K562 (cell line): Measurements from ENCODE around the gene MRPS18B. TPM values are rescaled to one million over a fixed set of nuclear protein-coding genes. Genes with fewer than 3 reads are reported as not detected.
A peak's percentile ranks its signal among the peaks of the same experiment; 100 is the strongest.

ENCODE experiments used
- ATAC-seq: fragments of 200-7000 bp; cut with Tn5 transposase; 3 replicates; pipeline ENCODE4 v1.9.1; 2020; ENCODE audit warnings: moderate library complexity
- BruUV-seq: library from RNA; stranded (reverse); fragments of 400-500 nt; replicated peaks from 2 replicates; lab custom pipeline; 2021; lab: Mats Ljungman, UMichigan
- CTCF ChIA-PET: fragments of 300-600 bp; formaldehyde crosslinking; extraction: SDS; loops from one replicate; lab custom pipeline; 2021; ENCODE audit warnings: low intra/inter-chr PET ratio; lab: Yijun Ruan, JAX
- POLR2A ChIA-PET: fragments of 300-600, 350-650 bp; sonication (Branson Sonifier 250); formaldehyde crosslinking; extraction: SDS; loops from one replicate; lab custom pipeline; 2021; ENCODE audit warnings: antibody characterized with exemption, inconsistent platforms; lab: Yijun Ruan, JAX
- DNase-seq, 4 experiments: peaks; one replicate each; pipeline versions ENCODE4 v3.0.0 to v3.0.0-alpha.2; 2011 to 2018; ENCODE audit warnings: low spot score in 3 of 4, mixed read lengths in 3 of 4; ENCODE audit errors: extremely low read depth in 1 of 4
- FAIRE-seq: peaks from 2 replicates; lab custom pipeline; 2011; peaks lifted over from hg19 to GRCh38; lab: Jason Lieb, UNC
- H2AFZ ChIP-seq: 2 replicates; pipeline ENCODE4 v1.6.0; 2011; ENCODE audit warnings: low read depth, low read length, control low read depth, inconsistent platforms
- H3K27ac ChIP-seq: fragments of 200-600 bp; 3 replicates; pipeline ENCODE4 v1.8.0; 2011; ENCODE audit warnings: low read depth, mild to moderate bottlenecking, control low read depth, inconsistent platforms, low read length, moderate library complexity, mixed read lengths; ENCODE audit errors: extremely low read depth
- H3K27me3 ChIP-seq, 2 experiments: fragments of 300-600 bp in 1 of 2; 2 replicates in 1 of 2; 3 replicates in 1 of 2; pipeline versions ENCODE4 v1.6.0 to v1.8.0; 2011; ENCODE audit warnings: inconsistent platforms in 2 of 2, low read length in 2 of 2, mild to moderate bottlenecking in 1 of 2, mixed read lengths in 1 of 2, moderate library complexity in 1 of 2; ENCODE audit not compliant: control insufficient read depth in 2 of 2, insufficient read depth in 2 of 2
- H3K36me3 ChIP-seq: fragments of 300-600 bp; 3 replicates; pipeline ENCODE4 v1.8.0; 2011; ENCODE audit warnings: mild to moderate bottlenecking, low read length, inconsistent platforms; ENCODE audit not compliant: control insufficient read depth, insufficient read depth
- H3K4me1 ChIP-seq, 2 experiments: fragments of 200-600 bp in 1 of 2; replicated peaks in 1 of 2; 2 replicates in 1 of 2; 3 replicates in 1 of 2; pipeline versions ENCODE4 v1.5.1 to v1.8.0; 2011; ENCODE audit warnings: inconsistent platforms in 2 of 2, low read length in 2 of 2, mild to moderate bottlenecking in 1 of 2, mixed read lengths in 1 of 2, moderate library complexity in 1 of 2; ENCODE audit not compliant: control insufficient read depth in 2 of 2, insufficient read depth in 2 of 2
- H3K4me2 ChIP-seq: 2 replicates; pipeline ENCODE4 v1.6.1; 2011; ENCODE audit warnings: low read length, control low read depth, inconsistent platforms, mixed read lengths; ENCODE audit not compliant: insufficient read depth
- H3K4me3 ChIP-seq: fragments of 200-600 bp; sonication (generic), shearing (Covaris generic); 2 replicates; pipeline ENCODE4 v1.5.1; 2016; ENCODE audit warnings: control low read depth, inconsistent platforms
- H3K79me2 ChIP-seq: fragments of 200-600 bp; 3 replicates; pipeline ENCODE4 v1.8.0; 2011; ENCODE audit warnings: low read length, inconsistent platforms; ENCODE audit not compliant: control insufficient read depth, insufficient read depth
- H3K9ac ChIP-seq, 2 experiments: 2 replicates each; pipeline versions ENCODE4 v1.6.0 to v1.6.1; 2011; ENCODE audit warnings: low read depth in 2 of 2, low read length in 2 of 2, control low read depth in 1 of 2, inconsistent platforms in 1 of 2, mild to moderate bottlenecking in 1 of 2, mixed read lengths in 1 of 2; ENCODE audit not compliant: insufficient read depth in 1 of 2
- H3K9me1 ChIP-seq: one replicate; pipeline ENCODE4 v1.6.0; 2011; ENCODE audit warnings: inconsistent platforms, mild to moderate bottlenecking, low read length, moderate library complexity; ENCODE audit not compliant: control insufficient read depth, insufficient read depth
- H3K9me3 ChIP-seq: replicated peaks from 2 replicates; pipeline ENCODE4 v1.5.1; 2011; ENCODE audit warnings: low read depth, low read length, inconsistent platforms; ENCODE audit not compliant: control insufficient read depth, insufficient read depth
- H4K20me1 ChIP-seq: replicated peaks from 2 replicates; pipeline ENCODE4 v1.6.1; 2011; ENCODE audit warnings: low read length, inconsistent platforms, mixed read lengths; ENCODE audit not compliant: control insufficient read depth, insufficient read depth
- GATAD2A ChIP-seq: fragments of 450-650 bp; IDR thresholded peaks from 2 replicates; pipeline ENCODE4 v1.6.1; 2017
- NCOA4 ChIP-seq: fragments of 450-650 bp; IDR thresholded peaks from 2 replicates; pipeline ENCODE4 v1.6.1; 2018; ENCODE audit warnings: mild to moderate bottlenecking; ENCODE audit not compliant: partially characterized antibody
- SAFB2 ChIP-seq: fragments of 200-400 bp; formaldehyde crosslinking; IDR thresholded peaks from 2 replicates; pipeline ENCODE4 v1.6.1; 2018; ENCODE audit warnings: borderline replicate concordance, low read length, low read depth, moderate library complexity; ENCODE audit not compliant: severe bottlenecking
- SOX6 ChIP-seq: fragments of 450-650 bp; IDR thresholded peaks from 2 replicates; pipeline ENCODE4 v1.6.1; 2014; ENCODE audit warnings: mild to moderate bottlenecking
- ZBTB8A ChIP-seq: fragments of 450-650 bp; IDR thresholded peaks from 2 replicates; pipeline ENCODE4 v1.6.1; 2018; ENCODE audit warnings: mild to moderate bottlenecking, moderate library complexity; ENCODE audit not compliant: partially characterized antibody
- ZNF354B ChIP-seq: fragments of 250-450 bp; sonication (Bioruptor Pico); IDR thresholded peaks from 2 replicates; pipeline ENCODE4 v1.4.0; 2020
- ZNF551 ChIP-seq: fragments of 250-450 bp; sonication (Bioruptor Pico); IDR thresholded peaks from 2 replicates; pipeline ENCODE4 v1.5.0; 2021; ENCODE audit warnings: mild to moderate bottlenecking, moderate library complexity
- ZNF583 ChIP-seq: fragments of 250-450 bp; sonication (Bioruptor Pico); IDR thresholded peaks from 2 replicates; pipeline ENCODE4 v1.4.0; 2020
- WGBS: fragments of 100-300 bp; shearing (Covaris generic); methylation state at CpG from one replicate; pipeline ENCODE4 v1.1.6; 2016; ENCODE audit warnings: low coverage, mixed read lengths; ENCODE audit not compliant: insufficient coverage; ENCODE audit errors: missing lambda C conversion rate; 5-methylcytosine and 5-hydroxymethylcytosine counted together
- in situ Hi-C: fragments of 300-500 bp; cut with MboI; formaldehyde crosslinking; loops from 4 replicates; pipeline ENCODE4 v1.15.0; 2018; ENCODE audit warnings: inconsistent platforms, mixed read lengths
- intact Hi-C: fragments of 100-400 bp; cut with micrococcal nuclease; formaldehyde crosslinking; loops from 2 replicates; pipeline ENCODE4 v1.14.2; 2022
- polyA plus RNA-seq, 8 experiments: library from polyadenylated mRNA; depleted of rRNA in 4 of 8; stranded (reverse) in 5 of 8; unstranded in 3 of 8; fragments of >200 nt; fragmentation: Nextera tagmentation in 2 of 8; fragmentation: Illumina TruSeq in 1 of 8; extraction: Ambion mirVana in 2 of 8; extraction: Trizol in 1 of 8; gene quantifications; 2 replicates each; pipeline versions ENCODE4 v1.2.1 to v1.2.3, GENCODE V29; 2011 to 2014; ENCODE audit warnings: inconsistent platforms in 1 of 8, missing spikeins in 1 of 8
- total RNA-seq, 7 experiments: library from RNA; depleted of rRNA in 6 of 7; stranded (reverse); fragments of >200 nt in 6 of 7; fragmentation: Illumina TruSeq in 2 of 7; extraction: Trizol in 2 of 7; gene quantifications; 2 replicates each; pipeline versions ENCODE4 v1.2.1 to v1.2.3, GENCODE V29; 2011 to 2021; ENCODE audit warnings: low replicate concordance in 1 of 7
- TF ChIP-seq, protein P1 (sequence below): fragments of 450-650 bp; formaldehyde crosslinking; IDR thresholded peaks from 2 replicates; pipeline ENCODE4 v1.4.0; 2022; ENCODE audit warnings: mild to moderate bottlenecking, moderate library complexity
- TF ChIP-seq, protein P2 (sequence below): fragments of 450-650 bp; IDR thresholded peaks from 2 replicates; pipeline ENCODE4 v1.6.1; 2016; ENCODE audit warnings: mild to moderate bottlenecking, moderate library complexity

Gene MRPS18B
- total and polyA plus RNA-seq, 9 of the 15 experiments (the other 6 are each of a cell fraction or from before 2014, with no cell fraction given) = 132 to 383 (median 178) TPM

DNA sequence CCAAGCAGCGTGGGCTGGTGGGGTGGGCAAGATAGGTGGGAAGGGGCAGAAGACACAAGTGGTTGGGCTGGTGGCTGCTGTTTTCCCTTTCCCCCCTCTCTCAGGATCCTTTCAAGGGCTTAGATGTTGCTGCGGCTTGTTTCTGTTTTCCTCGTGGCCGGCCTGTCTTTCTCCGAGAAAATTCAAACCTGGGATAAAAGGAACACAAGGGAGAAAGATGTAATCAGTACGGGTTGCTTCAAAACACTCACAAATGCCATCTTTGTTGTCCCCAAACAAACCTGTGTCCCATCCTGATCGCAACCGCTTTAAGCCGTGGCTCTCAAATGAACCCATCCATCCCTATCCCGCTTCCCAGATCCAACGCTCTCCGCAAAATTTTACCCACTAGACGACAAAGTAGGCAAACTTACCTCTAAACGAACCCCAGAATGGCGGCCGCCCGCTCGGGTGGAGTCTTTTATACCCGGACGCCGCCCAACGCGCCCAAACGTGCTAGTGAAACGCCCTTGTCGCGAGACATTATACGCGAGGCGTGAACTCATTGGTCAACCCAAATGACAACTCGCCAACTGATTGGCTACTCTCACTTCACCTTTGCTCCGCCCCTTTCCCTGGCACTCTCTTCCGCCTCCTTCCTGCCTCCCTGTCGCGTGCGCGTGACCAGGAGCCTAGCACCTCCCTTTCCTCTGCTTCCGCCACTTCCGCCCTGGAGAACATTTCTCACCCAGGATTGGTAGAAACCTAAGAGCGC lies 652 bp upstream of the MRPS18B start, which contains the start of gene PPP1R10:
PPP1R10 (minus strand) TSS at position 433 of the 754 bp plus-strand sequence. CDS start 7,299 bp downstream, outside the sequence.
- Histone ChIP-seq H4K20me1 (peaks cover 8% of the 10 kb centered on the region; the same call in 1 of the 2 replicates), H3K4me1 (peaks cover 4 to 26% of the 10 kb centered on the region in 2 experiments; a peak in 4 of 5 replicates), H3K27me3 (no peaks in the 10 kb centered on the region), H3K9me3 (no peaks in the 10 kb centered on the region), H3K9me1 (no peaks in the 10 kb centered on the region), H3K9ac (peak within 1 kb of the TSS; percentile 92 to 99), H3K36me3 (peaks cover 69% of the 10 kb centered on the region), H3K4me3 (peak within 1 kb of the TSS; percentile 68), H2AFZ (peak within 1 kb of the TSS; percentile 97), H3K27ac (peak within 1 kb of the TSS; percentile 99), H3K79me2 (peaks cover 76% of the 10 kb centered on the region), H3K4me2 (peak within 1 kb of the TSS; percentile 99)
- ATAC-seq (peak; percentile 77), FAIRE-seq (peak; percentile 99), DNase-seq (peak; percentile 96 to 100 (median 98))
- in situ Hi-C loops (no loop called here), intact Hi-C loops (loop anchor here (1.0 to 5.0 kb wide), 3 partner anchors 30 to 210 kb away; partner anchors contain the start of genes C6orf136 and MDC1)
- CTCF ChIA-PET = no interaction called here
- under 1% methylated on average over 40 of the region's 40 CpGs for WGBS
- POLR2A ChIA-PET = interaction anchor here (0.6 to 1.8 kb wide), 15 partner anchors 9 to 266 kb away, joined by 3 to 8 read pairs (median 6); partner anchors contain the start of gene C6orf136
- BruUV-seq = TSS peak; percentile 77
- TF ChIP-seq, protein P1, sequence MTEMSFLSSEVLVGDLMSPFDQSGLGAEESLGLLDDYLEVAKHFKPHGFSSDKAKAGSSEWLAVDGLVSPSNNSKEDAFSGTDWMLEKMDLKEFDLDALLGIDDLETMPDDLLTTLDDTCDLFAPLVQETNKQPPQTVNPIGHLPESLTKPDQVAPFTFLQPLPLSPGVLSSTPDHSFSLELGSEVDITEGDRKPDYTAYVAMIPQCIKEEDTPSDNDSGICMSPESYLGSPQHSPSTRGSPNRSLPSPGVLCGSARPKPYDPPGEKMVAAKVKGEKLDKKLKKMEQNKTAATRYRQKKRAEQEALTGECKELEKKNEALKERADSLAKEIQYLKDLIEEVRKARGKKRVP (CRISPR knock-in tag) = peak; percentile 87
- TF ChIP-seq ZNF583 (CRISPR knock-in tag) = 0 out of 2 replicates have a peak, but pooled peaks have one; percentile 10
- TF ChIP-seq SAFB2 = no peak
- TF ChIP-seq NCOA4 = peak; percentile 73
- TF ChIP-seq GATAD2A = no peak
- TF ChIP-seq ZBTB8A = peak; percentile 65
- peak; percentile 71 for TF ChIP-seq ZNF354B
- TF ChIP-seq, protein P2, sequence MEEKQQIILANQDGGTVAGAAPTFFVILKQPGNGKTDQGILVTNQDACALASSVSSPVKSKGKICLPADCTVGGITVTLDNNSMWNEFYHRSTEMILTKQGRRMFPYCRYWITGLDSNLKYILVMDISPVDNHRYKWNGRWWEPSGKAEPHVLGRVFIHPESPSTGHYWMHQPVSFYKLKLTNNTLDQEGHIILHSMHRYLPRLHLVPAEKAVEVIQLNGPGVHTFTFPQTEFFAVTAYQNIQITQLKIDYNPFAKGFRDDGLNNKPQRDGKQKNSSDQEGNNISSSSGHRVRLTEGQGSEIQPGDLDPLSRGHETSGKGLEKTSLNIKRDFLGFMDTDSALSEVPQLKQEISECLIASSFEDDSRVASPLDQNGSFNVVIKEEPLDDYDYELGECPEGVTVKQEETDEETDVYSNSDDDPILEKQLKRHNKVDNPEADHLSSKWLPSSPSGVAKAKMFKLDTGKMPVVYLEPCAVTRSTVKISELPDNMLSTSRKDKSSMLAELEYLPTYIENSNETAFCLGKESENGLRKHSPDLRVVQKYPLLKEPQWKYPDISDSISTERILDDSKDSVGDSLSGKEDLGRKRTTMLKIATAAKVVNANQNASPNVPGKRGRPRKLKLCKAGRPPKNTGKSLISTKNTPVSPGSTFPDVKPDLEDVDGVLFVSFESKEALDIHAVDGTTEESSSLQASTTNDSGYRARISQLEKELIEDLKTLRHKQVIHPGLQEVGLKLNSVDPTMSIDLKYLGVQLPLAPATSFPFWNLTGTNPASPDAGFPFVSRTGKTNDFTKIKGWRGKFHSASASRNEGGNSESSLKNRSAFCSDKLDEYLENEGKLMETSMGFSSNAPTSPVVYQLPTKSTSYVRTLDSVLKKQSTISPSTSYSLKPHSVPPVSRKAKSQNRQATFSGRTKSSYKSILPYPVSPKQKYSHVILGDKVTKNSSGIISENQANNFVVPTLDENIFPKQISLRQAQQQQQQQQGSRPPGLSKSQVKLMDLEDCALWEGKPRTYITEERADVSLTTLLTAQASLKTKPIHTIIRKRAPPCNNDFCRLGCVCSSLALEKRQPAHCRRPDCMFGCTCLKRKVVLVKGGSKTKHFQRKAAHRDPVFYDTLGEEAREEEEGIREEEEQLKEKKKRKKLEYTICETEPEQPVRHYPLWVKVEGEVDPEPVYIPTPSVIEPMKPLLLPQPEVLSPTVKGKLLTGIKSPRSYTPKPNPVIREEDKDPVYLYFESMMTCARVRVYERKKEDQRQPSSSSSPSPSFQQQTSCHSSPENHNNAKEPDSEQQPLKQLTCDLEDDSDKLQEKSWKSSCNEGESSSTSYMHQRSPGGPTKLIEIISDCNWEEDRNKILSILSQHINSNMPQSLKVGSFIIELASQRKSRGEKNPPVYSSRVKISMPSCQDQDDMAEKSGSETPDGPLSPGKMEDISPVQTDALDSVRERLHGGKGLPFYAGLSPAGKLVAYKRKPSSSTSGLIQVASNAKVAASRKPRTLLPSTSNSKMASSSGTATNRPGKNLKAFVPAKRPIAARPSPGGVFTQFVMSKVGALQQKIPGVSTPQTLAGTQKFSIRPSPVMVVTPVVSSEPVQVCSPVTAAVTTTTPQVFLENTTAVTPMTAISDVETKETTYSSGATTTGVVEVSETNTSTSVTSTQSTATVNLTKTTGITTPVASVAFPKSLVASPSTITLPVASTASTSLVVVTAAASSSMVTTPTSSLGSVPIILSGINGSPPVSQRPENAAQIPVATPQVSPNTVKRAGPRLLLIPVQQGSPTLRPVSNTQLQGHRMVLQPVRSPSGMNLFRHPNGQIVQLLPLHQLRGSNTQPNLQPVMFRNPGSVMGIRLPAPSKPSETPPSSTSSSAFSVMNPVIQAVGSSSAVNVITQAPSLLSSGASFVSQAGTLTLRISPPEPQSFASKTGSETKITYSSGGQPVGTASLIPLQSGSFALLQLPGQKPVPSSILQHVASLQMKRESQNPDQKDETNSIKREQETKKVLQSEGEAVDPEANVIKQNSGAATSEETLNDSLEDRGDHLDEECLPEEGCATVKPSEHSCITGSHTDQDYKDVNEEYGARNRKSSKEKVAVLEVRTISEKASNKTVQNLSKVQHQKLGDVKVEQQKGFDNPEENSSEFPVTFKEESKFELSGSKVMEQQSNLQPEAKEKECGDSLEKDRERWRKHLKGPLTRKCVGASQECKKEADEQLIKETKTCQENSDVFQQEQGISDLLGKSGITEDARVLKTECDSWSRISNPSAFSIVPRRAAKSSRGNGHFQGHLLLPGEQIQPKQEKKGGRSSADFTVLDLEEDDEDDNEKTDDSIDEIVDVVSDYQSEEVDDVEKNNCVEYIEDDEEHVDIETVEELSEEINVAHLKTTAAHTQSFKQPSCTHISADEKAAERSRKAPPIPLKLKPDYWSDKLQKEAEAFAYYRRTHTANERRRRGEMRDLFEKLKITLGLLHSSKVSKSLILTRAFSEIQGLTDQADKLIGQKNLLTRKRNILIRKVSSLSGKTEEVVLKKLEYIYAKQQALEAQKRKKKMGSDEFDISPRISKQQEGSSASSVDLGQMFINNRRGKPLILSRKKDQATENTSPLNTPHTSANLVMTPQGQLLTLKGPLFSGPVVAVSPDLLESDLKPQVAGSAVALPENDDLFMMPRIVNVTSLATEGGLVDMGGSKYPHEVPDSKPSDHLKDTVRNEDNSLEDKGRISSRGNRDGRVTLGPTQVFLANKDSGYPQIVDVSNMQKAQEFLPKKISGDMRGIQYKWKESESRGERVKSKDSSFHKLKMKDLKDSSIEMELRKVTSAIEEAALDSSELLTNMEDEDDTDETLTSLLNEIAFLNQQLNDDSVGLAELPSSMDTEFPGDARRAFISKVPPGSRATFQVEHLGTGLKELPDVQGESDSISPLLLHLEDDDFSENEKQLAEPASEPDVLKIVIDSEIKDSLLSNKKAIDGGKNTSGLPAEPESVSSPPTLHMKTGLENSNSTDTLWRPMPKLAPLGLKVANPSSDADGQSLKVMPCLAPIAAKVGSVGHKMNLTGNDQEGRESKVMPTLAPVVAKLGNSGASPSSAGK = no peak
- TF ChIP-seq SOX6 = peak; percentile 57
- TF ChIP-seq ZNF551 (CRISPR knock-in tag) = peak; percentile 83
